Keratinocyte (primary cell): ENCODE measurements around the gene OSCAR. TPM values are rescaled to one million over a fixed set of nuclear protein-coding genes. Genes with fewer than 3 reads are reported as not detected.

Source experiments
- DNase-seq: peaks from one replicate; pipeline ENCODE4 v3.0.0-alpha.2; 2011; ENCODE audit warnings: low read depth, missing footprints, low spot score
- FAIRE-seq: peaks from 2 replicates; lab custom pipeline; 2011; peaks lifted over from hg19 to GRCh38; lab: Jason Lieb, UNC
- H2AFZ ChIP-seq: 2 replicates; pipeline ENCODE4 v1.6.0; 2012; ENCODE audit warnings: low read length, control low read depth, inconsistent platforms; ENCODE audit not compliant: control insufficient read depth
- H3K27ac ChIP-seq: 2 replicates; pipeline ENCODE4 v1.5.1; 2011; ENCODE audit warnings: low read length; ENCODE audit not compliant: control insufficient read depth, insufficient read depth
- H3K27me3 ChIP-seq: 3 replicates; pipeline ENCODE4 v1.6.0; 2011; ENCODE audit warnings: low read length; ENCODE audit not compliant: control insufficient read depth, insufficient read depth; ENCODE audit errors: extremely low read depth
- H3K36me3 ChIP-seq, 2 experiments: 2 replicates in 1 of 2; 3 replicates in 1 of 2; pipeline ENCODE4 v1.5.1; 2011; ENCODE audit warnings: low read length in 2 of 2, mild to moderate bottlenecking in 1 of 2; ENCODE audit not compliant: control insufficient read depth in 2 of 2, insufficient read depth in 2 of 2; ENCODE audit errors: extremely low read depth in 1 of 2
- H3K4me1 ChIP-seq: 3 replicates; pipeline ENCODE4 v1.5.1; 2011; ENCODE audit warnings: low read length; ENCODE audit not compliant: control insufficient read depth, insufficient read depth; ENCODE audit errors: extremely low read depth
- H3K4me2 ChIP-seq: 3 replicates; pipeline ENCODE4 v1.6.0; 2011; ENCODE audit warnings: low read depth, low read length; ENCODE audit not compliant: control insufficient read depth, insufficient read depth; ENCODE audit errors: extremely low read depth
- H3K4me3 ChIP-seq, 3 experiments: fragments of 200-600 bp in 1 of 3; sonication (generic) in 1 of 3; 2 replicates in 2 of 3; 3 replicates in 1 of 3; pipeline ENCODE4 v1.5.1; 2011 to 2016; ENCODE audit warnings: low read length in 3 of 3, mild to moderate bottlenecking in 3 of 3, control low read depth in 2 of 3, inconsistent platforms in 1 of 3, low read depth in 1 of 3, mixed read lengths in 1 of 3, mixed run types in 1 of 3, moderate library complexity in 1 of 3; ENCODE audit not compliant: control insufficient read depth in 2 of 3, insufficient read depth in 2 of 3; ENCODE audit errors: extremely low read depth in 1 of 3
- H3K79me2 ChIP-seq: 2 replicates; pipeline ENCODE4 v1.6.0; 2012; ENCODE audit warnings: low read length; ENCODE audit not compliant: control insufficient read depth, insufficient read depth
- H3K9ac ChIP-seq: 3 replicates; pipeline ENCODE4 v1.6.0; 2011; ENCODE audit warnings: low read length; ENCODE audit not compliant: control insufficient read depth, insufficient read depth; ENCODE audit errors: extremely low read depth
- H3K9me1 ChIP-seq: 3 replicates; pipeline ENCODE4 v1.6.0; 2011; ENCODE audit warnings: low read length; ENCODE audit not compliant: control insufficient read depth, insufficient read depth; ENCODE audit errors: extremely low read depth
- H3K9me3 ChIP-seq: 2 replicates; pipeline ENCODE4 v1.5.1; 2012; ENCODE audit warnings: low read depth, low read length; ENCODE audit not compliant: control insufficient read depth
- H4K20me1 ChIP-seq: 3 replicates; pipeline ENCODE4 v1.6.0; 2011; ENCODE audit warnings: low read length; ENCODE audit not compliant: control insufficient read depth, insufficient read depth; ENCODE audit errors: extremely low read depth
- EZH2 ChIP-seq: IDR thresholded peaks from one replicate; pipeline ENCODE4 v1.6.1; 2012; ENCODE audit warnings: inconsistent platforms, mild to moderate bottlenecking, low read length, moderate library complexity
- dilution Hi-C: fragments of 300-500 bp; cut with MboI; formaldehyde crosslinking; loops from one replicate; pipeline ENCODE4 v1.7.0; 2020; ENCODE audit warnings: low sequenced_read_pairs; ENCODE audit not compliant: extremely low pct_ligation_motif_present
- polyA plus RNA-seq, 5 experiments: library from polyadenylated mRNA; depleted of rRNA in 3 of 5; stranded (reverse) in 3 of 5; stranded (forward) in 1 of 5; unstranded in 1 of 5; fragments of >200 nt; gene quantifications; 1 replicate in 1 of 5; 2 replicates in 3 of 5; 3 replicates in 1 of 5; pipeline versions ENCODE4 v1.2.1 to v1.2.3, GENCODE V29; 2011 to 2012; ENCODE audit warnings: missing spikeins in 2 of 5, low read depth in 1 of 5, low replicate concordance in 1 of 5
- TF ChIP-seq, protein P1 (sequence below), 3 experiments: IDR thresholded peaks in 1 of 3; conservative IDR thresholded peaks in 1 of 3; optimal IDR thresholded peaks in 1 of 3; 2 replicates in 2 of 3; 3 replicates in 1 of 3; pipeline versions ENCODE3 to v1.5.1; 2011; ENCODE audit warnings: low read length in 3 of 3, mild to moderate bottlenecking in 3 of 3, moderate library complexity in 2 of 3, control low read depth in 1 of 3, inconsistent platforms in 1 of 3; ENCODE audit not compliant: insufficient read depth in 2 of 3; ENCODE audit errors: extremely low read depth in 1 of 3

OSCAR gene
- polyA plus RNA-seq, 1 donor (not counting 4 experiments of a cell fraction or from before 2014, with no cell fraction given), result 0.14 TPM

DNA sequence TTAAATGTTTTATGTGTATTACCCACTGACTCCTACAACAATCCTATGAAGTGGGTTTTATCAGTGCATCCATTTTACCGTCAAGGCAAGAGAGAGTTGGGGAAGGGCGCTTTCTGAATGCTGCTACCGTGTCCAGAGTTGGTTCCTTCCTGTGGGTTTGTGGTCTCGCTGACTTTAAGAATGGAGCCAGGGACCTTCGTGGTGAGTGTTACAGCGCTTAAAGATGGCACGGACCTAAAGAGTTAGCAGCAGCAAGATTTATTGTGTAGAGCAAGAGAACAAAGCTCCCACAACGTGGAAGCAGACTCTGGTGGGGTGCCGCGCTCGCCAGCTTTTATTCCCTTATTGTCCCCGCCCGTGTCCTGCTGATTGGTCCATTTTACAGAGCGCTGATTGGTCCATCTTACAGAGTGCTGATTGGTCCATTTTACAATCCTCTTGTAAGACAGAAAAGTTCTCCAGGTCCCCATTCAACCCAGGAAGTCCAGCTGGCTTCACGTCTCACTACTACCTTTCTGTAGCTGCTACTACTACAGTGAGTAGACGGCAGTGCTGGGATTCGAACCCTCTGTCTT, 6.1 kb downstream of the OSCAR start:
- dilution Hi-C loops, result no loop called here
- no peaks in the 10 kb centered on the region for H3K27me3 ChIP-seq
- H3K9ac ChIP-seq, result no peak overlapping the region
- H4K20me1 ChIP-seq, result no peaks in the 10 kb centered on the region
- no peaks in the 10 kb centered on the region for H3K9me3 ChIP-seq
- peaks cover 7% of the 10 kb centered on the region for H3K4me1 ChIP-seq
- no peak overlapping the region for H3K4me3 ChIP-seq
- no peaks in the 10 kb centered on the region for H3K9me1 ChIP-seq
- no peak overlapping the region for H3K4me2 ChIP-seq
- TF ChIP-seq, protein P1, sequence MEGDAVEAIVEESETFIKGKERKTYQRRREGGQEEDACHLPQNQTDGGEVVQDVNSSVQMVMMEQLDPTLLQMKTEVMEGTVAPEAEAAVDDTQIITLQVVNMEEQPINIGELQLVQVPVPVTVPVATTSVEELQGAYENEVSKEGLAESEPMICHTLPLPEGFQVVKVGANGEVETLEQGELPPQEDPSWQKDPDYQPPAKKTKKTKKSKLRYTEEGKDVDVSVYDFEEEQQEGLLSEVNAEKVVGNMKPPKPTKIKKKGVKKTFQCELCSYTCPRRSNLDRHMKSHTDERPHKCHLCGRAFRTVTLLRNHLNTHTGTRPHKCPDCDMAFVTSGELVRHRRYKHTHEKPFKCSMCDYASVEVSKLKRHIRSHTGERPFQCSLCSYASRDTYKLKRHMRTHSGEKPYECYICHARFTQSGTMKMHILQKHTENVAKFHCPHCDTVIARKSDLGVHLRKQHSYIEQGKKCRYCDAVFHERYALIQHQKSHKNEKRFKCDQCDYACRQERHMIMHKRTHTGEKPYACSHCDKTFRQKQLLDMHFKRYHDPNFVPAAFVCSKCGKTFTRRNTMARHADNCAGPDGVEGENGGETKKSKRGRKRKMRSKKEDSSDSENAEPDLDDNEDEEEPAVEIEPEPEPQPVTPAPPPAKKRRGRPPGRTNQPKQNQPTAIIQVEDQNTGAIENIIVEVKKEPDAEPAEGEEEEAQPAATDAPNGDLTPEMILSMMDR (optimal IDR thresholded peaks at IDR 0.05 in 1 of 3, IDR thresholded peaks at IDR 0.05 in 1 of 3, conservative IDR thresholded peaks at IDR 0.05 in 1 of 3; ENCODE audit: extremely low read depth in 1 of 3, insufficient read depth in 2 of 3, low read length in 3 of 3), result no peak
- no peak for TF ChIP-seq EZH2
- H3K36me3 ChIP-seq, result no peaks in the 10 kb centered on the region
- DNase-seq, result no peak
- no peak overlapping the region for H3K27ac ChIP-seq
- no peak overlapping the region for H2AFZ ChIP-seq
- no peak for FAIRE-seq
- H3K79me2 ChIP-seq, result no peaks in the 10 kb centered on the region

DNA sequence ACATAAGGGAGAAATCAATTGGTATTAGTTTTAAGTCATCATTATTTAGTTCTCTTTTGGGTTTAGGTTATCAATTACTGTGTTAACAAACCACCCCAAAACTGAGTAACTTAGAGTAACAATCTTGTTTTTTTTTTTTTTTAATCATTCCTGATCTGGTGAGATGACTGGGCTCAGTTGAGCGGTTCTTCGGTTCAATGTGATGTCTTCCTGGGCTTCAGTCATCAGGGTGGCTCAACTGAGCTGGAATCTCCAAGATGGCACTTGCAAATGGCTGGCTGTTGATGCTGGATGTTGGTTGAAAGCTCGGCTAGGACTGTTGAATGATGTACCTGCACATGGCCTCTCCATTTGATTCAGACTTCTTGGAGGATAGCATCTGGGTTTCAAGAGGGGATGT, 16.2 kb downstream of the OSCAR start:
- no peak for FAIRE-seq
- Histone ChIP-seq H3K9me1 (no peaks in the 10 kb centered on the region), H3K4me3 (no peak overlapping the region), H4K20me1 (no peaks in the 10 kb centered on the region), H3K27ac (no peak overlapping the region), H3K36me3 (no peaks in the 10 kb centered on the region), H3K27me3 (no peaks in the 10 kb centered on the region), H3K4me2 (no peak overlapping the region), H3K79me2 (no peaks in the 10 kb centered on the region), H3K9me3 (peaks cover 4% of the 10 kb centered on the region), H2AFZ (no peak overlapping the region), H3K9ac (no peak overlapping the region), H3K4me1 (no peaks in the 10 kb centered on the region)
- no peak for DNase-seq
- no peak for TF ChIP-seq EZH2
- TF ChIP-seq, protein P1 (optimal IDR thresholded peaks at IDR 0.05 in 1 of 3, IDR thresholded peaks at IDR 0.05 in 1 of 3, conservative IDR thresholded peaks at IDR 0.05 in 1 of 3; ENCODE audit: extremely low read depth in 1 of 3, insufficient read depth in 2 of 3, low read length in 3 of 3), result no peak
- dilution Hi-C loops, result no loop called here
